ENCODE measurements around the gene PDZRN4.

PDZRN4 gene

DNA sequence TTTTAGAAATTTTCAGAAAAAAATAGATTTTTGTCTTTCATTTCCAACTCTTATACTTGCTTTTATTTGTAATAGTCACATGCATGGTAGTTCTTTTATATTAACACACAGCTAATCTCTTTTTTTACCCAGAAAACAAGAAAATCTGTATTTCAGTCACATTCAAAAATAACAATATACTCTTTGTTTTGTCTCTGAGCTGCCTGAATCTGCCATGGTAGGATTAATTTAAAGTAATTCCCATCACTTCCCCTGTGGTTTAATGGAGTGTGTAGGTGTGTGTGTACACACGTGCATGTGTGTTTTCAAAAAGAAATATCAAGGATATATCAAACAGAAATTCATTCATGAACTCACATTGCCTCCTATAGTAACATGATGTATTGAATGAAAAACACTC is 42.6 kb downstream of the PDZRN4 start:
- TF ChIP-seq FOXP2 (optimal IDR thresholded peaks at IDR 0.05; ENCODE audit: borderline replicate concordance, extremely low read depth, extremely low read length, insufficient read depth) (no peak), SIN3A (IDR thresholded peaks at IDR 0.05; ENCODE audit: borderline replicate concordance, insufficient read depth, low read length) (no peak), POLR2AphosphoS5 (IDR thresholded peaks at IDR 0.05; ENCODE audit: low read depth, low read length) (no peak), TAF1 (IDR thresholded peaks at IDR 0.05; ENCODE audit: borderline replicate concordance, insufficient read depth, low read length) (no peak)
- TF ChIP-seq, protein P1, sequence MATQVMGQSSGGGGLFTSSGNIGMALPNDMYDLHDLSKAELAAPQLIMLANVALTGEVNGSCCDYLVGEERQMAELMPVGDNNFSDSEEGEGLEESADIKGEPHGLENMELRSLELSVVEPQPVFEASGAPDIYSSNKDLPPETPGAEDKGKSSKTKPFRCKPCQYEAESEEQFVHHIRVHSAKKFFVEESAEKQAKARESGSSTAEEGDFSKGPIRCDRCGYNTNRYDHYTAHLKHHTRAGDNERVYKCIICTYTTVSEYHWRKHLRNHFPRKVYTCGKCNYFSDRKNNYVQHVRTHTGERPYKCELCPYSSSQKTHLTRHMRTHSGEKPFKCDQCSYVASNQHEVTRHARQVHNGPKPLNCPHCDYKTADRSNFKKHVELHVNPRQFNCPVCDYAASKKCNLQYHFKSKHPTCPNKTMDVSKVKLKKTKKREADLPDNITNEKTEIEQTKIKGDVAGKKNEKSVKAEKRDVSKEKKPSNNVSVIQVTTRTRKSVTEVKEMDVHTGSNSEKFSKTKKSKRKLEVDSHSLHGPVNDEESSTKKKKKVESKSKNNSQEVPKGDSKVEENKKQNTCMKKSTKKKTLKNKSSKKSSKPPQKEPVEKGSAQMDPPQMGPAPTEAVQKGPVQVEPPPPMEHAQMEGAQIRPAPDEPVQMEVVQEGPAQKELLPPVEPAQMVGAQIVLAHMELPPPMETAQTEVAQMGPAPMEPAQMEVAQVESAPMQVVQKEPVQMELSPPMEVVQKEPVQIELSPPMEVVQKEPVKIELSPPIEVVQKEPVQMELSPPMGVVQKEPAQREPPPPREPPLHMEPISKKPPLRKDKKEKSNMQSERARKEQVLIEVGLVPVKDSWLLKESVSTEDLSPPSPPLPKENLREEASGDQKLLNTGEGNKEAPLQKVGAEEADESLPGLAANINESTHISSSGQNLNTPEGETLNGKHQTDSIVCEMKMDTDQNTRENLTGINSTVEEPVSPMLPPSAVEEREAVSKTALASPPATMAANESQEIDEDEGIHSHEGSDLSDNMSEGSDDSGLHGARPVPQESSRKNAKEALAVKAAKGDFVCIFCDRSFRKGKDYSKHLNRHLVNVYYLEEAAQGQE (IDR thresholded peaks at IDR 0.05; ENCODE audit: insufficient read depth in 1 of 2, low read depth in 2 of 2, low read length in 2 of 2) = no peak

DNA sequence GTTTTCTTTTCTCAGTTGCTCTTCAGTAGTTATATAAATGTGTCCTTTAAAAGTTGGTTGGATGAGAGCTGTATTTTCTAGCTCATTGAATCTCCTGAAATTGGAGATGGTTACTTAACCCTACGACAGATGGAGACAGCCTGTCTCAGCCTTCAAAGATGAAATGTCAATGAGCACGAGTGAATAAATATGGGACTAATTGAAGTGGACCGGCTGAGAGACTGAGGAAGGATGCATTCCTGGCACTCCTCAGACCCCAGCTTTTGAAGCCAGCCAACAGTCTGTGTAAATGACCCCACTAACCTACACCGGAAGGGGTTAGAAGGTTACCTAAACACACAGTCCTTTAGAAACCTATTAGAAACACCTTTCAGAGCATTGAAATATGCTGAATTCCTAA is 46.6 kb downstream of the PDZRN4 start:
- TF ChIP-seq POLR2AphosphoS5 (IDR thresholded peaks at IDR 0.05; ENCODE audit: low read depth, low read length) (no peak), TAF1 (IDR thresholded peaks at IDR 0.05; ENCODE audit: borderline replicate concordance, insufficient read depth, low read length) (no peak), FOXP2 (optimal IDR thresholded peaks at IDR 0.05; ENCODE audit: borderline replicate concordance, extremely low read depth, extremely low read length, insufficient read depth) (no peak), SIN3A (IDR thresholded peaks at IDR 0.05; ENCODE audit: borderline replicate concordance, insufficient read depth, low read length) (no peak)
- TF ChIP-seq, protein P1 (IDR thresholded peaks at IDR 0.05; ENCODE audit: insufficient read depth in 1 of 2, low read depth in 2 of 2, low read length in 2 of 2) = no peak

DNA sequence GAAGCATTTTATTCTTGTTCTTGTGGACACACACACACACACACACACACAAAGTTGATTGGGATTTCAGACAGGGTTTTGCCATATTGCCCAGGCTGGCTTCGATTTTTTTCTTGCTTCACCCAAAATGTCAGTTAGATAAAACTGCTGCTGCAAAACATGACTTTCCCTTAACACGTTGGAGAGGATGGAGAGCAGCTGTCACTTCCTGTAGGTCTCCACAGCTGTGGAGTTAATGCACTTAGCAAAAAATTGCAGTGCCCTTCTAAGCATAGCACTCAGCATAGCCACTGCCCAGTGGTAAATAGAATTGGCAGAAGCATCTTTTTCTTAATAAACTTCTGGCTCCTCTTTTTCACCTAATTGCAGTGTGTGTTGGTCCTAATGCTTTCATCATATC is 54.5 kb downstream of the PDZRN4 start:
- no peak for TF ChIP-seq TAF1 (IDR thresholded peaks at IDR 0.05; ENCODE audit: borderline replicate concordance, insufficient read depth, low read length)
- TF ChIP-seq POLR2AphosphoS5 (IDR thresholded peaks at IDR 0.05; ENCODE audit: low read depth, low read length) = no peak
- TF ChIP-seq FOXP2 (optimal IDR thresholded peaks at IDR 0.05; ENCODE audit: borderline replicate concordance, extremely low read depth, extremely low read length, insufficient read depth) = no peak
- TF ChIP-seq, protein P1 (IDR thresholded peaks at IDR 0.05; ENCODE audit: insufficient read depth in 1 of 2, low read depth in 2 of 2, low read length in 2 of 2) = no peak

DNA sequence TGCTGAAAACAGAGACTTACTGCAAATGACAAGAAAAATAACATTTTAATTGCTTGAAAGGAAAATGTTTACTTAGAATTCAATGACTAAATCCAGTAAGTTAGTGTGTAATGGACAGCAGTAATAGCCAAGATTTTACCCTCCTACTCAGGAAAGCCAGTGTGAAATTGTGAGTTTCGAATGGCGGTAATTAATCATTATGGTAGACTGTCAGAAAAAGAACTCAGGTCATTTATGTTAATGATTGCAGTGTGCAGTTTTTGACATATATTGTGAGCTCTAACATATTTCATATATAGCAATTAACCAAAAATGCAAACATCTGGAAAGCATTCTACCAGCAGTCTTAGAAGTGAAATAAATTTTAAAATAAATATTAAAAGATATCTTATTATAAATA is 60.3 kb downstream of the PDZRN4 start:
- TF ChIP-seq FOXP2 (optimal IDR thresholded peaks at IDR 0.05; ENCODE audit: borderline replicate concordance, extremely low read depth, extremely low read length, insufficient read depth) = no peak
- no peak for TF ChIP-seq SIN3A (IDR thresholded peaks at IDR 0.05; ENCODE audit: borderline replicate concordance, insufficient read depth, low read length)
- TF ChIP-seq TAF1 (IDR thresholded peaks at IDR 0.05; ENCODE audit: borderline replicate concordance, insufficient read depth, low read length) = no peak
- TF ChIP-seq POLR2AphosphoS5 (IDR thresholded peaks at IDR 0.05; ENCODE audit: low read depth, low read length) = no peak
- TF ChIP-seq, protein P1 (IDR thresholded peaks at IDR 0.05; ENCODE audit: insufficient read depth in 1 of 2, low read depth in 2 of 2, low read length in 2 of 2) = no peak

DNA sequence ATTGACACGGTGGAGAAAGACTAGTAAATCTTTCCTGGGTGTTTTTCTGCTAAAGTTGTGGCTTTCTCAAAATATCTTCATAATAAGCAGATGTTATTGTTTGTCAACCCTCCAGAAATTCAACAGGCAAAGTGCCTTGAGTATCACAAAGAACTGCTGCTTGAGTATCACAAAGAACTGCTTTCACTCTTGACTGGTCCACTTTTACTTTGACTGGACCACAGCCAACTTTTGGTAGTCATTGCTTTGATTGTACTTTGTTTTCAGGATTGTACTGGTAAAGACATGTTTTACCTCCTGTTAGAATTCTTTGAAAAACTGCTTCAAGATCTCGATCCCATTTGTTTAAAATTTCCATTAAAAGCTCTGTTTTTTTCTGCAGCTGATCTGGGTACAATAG is 62.6 kb downstream of the PDZRN4 start:
- TF ChIP-seq POLR2AphosphoS5 (IDR thresholded peaks at IDR 0.05; ENCODE audit: low read depth, low read length) (no peak), SIN3A (IDR thresholded peaks at IDR 0.05; ENCODE audit: borderline replicate concordance, insufficient read depth, low read length) (no peak), FOXP2 (optimal IDR thresholded peaks at IDR 0.05; ENCODE audit: borderline replicate concordance, extremely low read depth, extremely low read length, insufficient read depth) (no peak), TAF1 (IDR thresholded peaks at IDR 0.05; ENCODE audit: borderline replicate concordance, insufficient read depth, low read length) (no peak)
- TF ChIP-seq, protein P1 (IDR thresholded peaks at IDR 0.05; ENCODE audit: insufficient read depth in 1 of 2, low read depth in 2 of 2, low read length in 2 of 2) = no peak

Measured in PFSK-1 (cell line).